ENCODE measurements around the gene UNC50. TPM values are rescaled to one million over a fixed set of nuclear protein-coding genes. Genes with fewer than 3 reads are reported as not detected.
A peak's percentile ranks its signal among the peaks of the same experiment; 100 is the strongest.

Gene UNC50
- total and polyA plus RNA-seq, 5 experiments from 2014 or later = 32.1 to 45.1 (median 41.3) TPM

GRCh38 chr2:98632351-98632750, 24.0 kb downstream of the UNC50 start:
- Mint-ChIP-seq H3K27ac (peak overlapping the region in 8 of 10 donors; percentile 12 to 92 (median 64)), H3K4me3 (no peak overlapping the region), H3K27me3 (no peaks in the 10 kb centered on the region), H3K4me1 (peaks cover 19 to 43% (median 33%) of the 10 kb centered on the region in 4 donors), H3K36me3 (peaks cover 19 to 87% (median 26%) of the 10 kb centered on the region in 3 donors), H3K9me3 (no peaks in the 10 kb centered on the region)
- no peak for ATAC-seq
- no peak for DNase-seq
- POLR2A ChIA-PET = interaction anchor here (1.4 kb wide), 2 partner anchors 11 to 16 kb away, joined by 3 read pairs; no protein-coding TSS in a partner anchor

DNA sequence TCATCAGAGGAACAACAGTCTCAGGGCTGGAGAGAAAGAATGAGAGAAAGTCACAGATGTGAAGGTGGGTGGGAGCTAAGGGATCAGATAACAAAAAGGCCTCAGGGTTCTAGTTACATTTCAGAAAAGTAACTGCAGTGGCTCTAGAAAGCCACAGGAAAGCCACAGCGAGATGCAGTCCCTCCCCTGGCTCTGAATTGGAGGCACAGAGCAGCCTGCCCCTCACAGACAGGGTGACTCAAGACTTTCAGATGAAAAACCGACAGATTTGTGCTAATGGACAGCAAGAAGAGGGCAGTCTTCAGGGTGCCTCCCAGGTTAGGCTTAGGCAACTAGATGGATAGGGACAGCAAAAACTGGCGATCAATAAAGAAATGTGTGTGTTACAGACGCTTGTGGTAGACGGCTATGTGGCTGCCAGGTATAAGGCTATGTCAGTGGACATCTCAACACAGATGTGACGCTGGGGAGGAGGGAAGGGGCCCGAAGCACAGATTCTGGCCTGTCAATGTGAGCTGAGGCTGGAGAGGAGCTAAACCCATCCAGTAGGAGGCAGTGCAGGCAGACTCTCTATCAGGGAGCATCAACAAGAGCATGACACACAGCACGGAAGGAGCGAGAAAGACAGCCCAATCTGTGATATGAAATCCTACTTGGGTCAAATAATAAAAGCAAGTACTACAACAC, 26.2 kb downstream of the UNC50 start:
- peaks cover 17 to 51% (median 43%) of the 10 kb centered on the region in 4 donors for H3K4me1 Mint-ChIP-seq
- H3K9me3 Mint-ChIP-seq = no peaks in the 10 kb centered on the region
- H3K36me3 Mint-ChIP-seq = peaks cover 19 to 84% (median 27%) of the 10 kb centered on the region in 3 donors
- ATAC-seq (peak; percentile 35 to 61), DNase-seq (peak in 6 of 10 donors; percentile 22 to 50 (median 43))
- H3K27me3 Mint-ChIP-seq = no peaks in the 10 kb centered on the region
- peak overlapping the region in 9 of 10 donors; percentile 11 to 80 (median 60) for H3K4me3 Mint-ChIP-seq
- peak overlapping the region; percentile 78 to 98 (median 92) for H3K27ac Mint-ChIP-seq
- POLR2A ChIA-PET = no interaction called here

- POLR2A ChIA-PET = interaction anchor here (1.0 kb wide), 1 partner anchor 133 kb away, joined by 4 read pairs; no protein-coding TSS in a partner anchor
- no peaks in the 10 kb centered on the region for H3K27me3 Mint-ChIP-seq
- H3K4me3 Mint-ChIP-seq = peak overlapping the region; percentile 26 to 82 (median 64)
- H3K27ac Mint-ChIP-seq = peak overlapping the region; percentile 80 to 97 (median 90)
- peaks cover 20 to 86% (median 29%) of the 10 kb centered on the region in 3 donors for H3K36me3 Mint-ChIP-seq
- peaks cover 14 to 58% (median 45%) of the 10 kb centered on the region in 4 donors for H3K4me1 Mint-ChIP-seq
- peak in 8 of 10 donors; percentile 19 to 61 (median 35) for DNase-seq
- H3K9me3 Mint-ChIP-seq = no peaks in the 10 kb centered on the region
- ATAC-seq = peak; percentile 77 to 87
Observed at GRCh38 chr2:98637401-98638147, 29.2 kb downstream of the UNC50 start.

GRCh38 chr2:98643496-98644100, 35.2 kb downstream of the UNC50 start:
- Mint-ChIP-seq H3K4me1 (peaks cover 1 to 32% (median 21%) of the 10 kb centered on the region in 4 donors), H3K27me3 (no peaks in the 10 kb centered on the region), H3K4me3 (no peak overlapping the region), H3K9me3 (no peaks in the 10 kb centered on the region), H3K36me3 (peaks cover 6 to 95% (median 9%) of the 10 kb centered on the region in 3 donors), H3K27ac (peak overlapping the region in 8 of 10 donors; percentile 9 to 75 (median 36))
- DNase-seq = no peak
- POLR2A ChIA-PET = interaction anchor here (0.6 kb wide), 1 partner anchor 10 kb away, joined by 3 read pairs; no protein-coding TSS in a partner anchor
- ATAC-seq = no peak

GRCh38 chr2:98647636-98648035, 39.2 kb downstream of the UNC50 start:
- H3K36me3 Mint-ChIP-seq = peaks cover 22 to 92% (median 31%) of the 10 kb centered on the region in 3 donors
- peaks cover 2 to 17% (median 10%) of the 10 kb centered on the region in 9 donors for H3K9me3 Mint-ChIP-seq
- peak overlapping the region in 6 of 10 donors; percentile 7 to 97 (median 68) for H3K27ac Mint-ChIP-seq

DNA sequence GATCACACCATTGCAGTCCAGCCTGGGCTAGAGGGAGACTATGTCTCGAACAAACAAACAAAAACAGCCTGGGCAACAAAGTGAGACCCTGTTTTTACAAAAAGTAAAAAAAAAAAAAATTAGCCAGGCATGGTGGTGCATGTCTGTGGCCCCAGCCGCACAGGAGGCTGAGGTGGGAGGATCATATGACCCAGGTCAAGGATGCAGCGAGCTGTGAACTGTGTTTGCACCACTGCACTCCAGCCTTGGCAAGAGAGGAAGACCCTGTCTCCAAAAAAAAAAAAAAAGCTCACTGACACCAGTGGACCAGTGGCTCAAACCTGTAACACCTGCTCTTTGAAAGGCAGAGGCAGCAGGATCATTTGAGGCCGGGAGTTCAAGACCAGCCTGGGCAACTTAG, 40.1 kb downstream of the UNC50 start:
- Mint-ChIP-seq H3K27ac (peak overlapping the region in 8 of 10 donors; percentile 11 to 99 (median 97)), H3K27me3 (no peaks in the 10 kb centered on the region), H3K4me1 (peaks cover 26 to 64% (median 54%) of the 10 kb centered on the region in 4 donors), H3K4me3 (no peak overlapping the region), H3K36me3 (peaks cover 22 to 93% (median 35%) of the 10 kb centered on the region in 3 donors), H3K9me3 (peaks cover 2 to 17% (median 10%) of the 10 kb centered on the region in 9 donors)
- POLR2A ChIA-PET = interaction anchor here (0.6 to 1.5 kb wide), 5 partner anchors 16 to 182 kb away, joined by 3 to 11 read pairs (median 8); no protein-coding TSS in a partner anchor
- ATAC-seq = no peak
- DNase-seq = no peak

More at GRCh38 chr2:98647636-98648035, 39.2 kb downstream of the UNC50 start:
- POLR2A ChIA-PET = interaction anchor here (0.6 kb wide), 1 partner anchor 183 kb away, joined by 4 read pairs; no protein-coding TSS in a partner anchor
- ATAC-seq (no peak), DNase-seq (no peak)
- no peaks in the 10 kb centered on the region for H3K27me3 Mint-ChIP-seq
- H3K4me3 Mint-ChIP-seq = no peak overlapping the region
- peaks cover 19 to 57% (median 47%) of the 10 kb centered on the region in 4 donors for H3K4me1 Mint-ChIP-seq

DNA sequence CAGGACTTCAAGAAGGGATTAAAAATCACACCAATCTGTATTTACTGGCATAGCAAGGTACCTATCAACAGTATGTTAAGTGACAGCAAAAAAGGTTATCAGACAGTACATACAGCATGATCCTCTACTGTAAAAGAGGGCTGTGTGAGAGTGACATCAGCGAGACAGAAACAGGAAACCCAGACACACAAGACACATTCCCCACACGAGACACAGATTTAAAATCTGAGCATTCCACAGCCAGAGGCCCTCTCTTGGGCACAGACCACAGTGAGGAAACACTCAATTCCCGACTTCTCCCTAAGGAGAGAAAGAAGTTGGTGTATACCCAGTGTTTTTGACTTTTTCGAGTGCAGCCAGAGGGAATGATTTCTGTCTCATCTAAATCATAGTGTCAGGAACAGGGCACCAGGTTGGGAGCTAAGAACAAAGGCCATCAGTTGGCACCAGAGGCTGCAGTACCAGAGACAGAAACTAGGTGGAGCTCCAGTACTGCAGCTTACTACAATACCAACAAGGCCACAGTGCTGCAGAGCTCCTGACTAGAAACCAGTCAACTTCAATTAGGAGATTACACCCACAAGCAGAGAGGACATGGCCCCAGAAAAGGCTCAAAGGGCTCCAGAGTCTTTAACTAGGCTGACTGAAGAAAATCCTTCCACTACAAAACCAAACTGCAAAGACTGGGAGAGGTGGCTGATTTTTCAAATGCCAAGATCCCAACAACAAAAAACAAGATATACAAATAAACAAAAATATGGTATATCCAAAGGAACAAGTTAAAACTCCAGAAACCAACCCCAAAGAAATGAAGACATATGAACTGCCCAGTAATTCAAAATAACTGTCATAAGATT, 41.0 kb downstream of the UNC50 start:
- H3K9me3 Mint-ChIP-seq = peaks cover 2 to 17% (median 10%) of the 10 kb centered on the region in 9 donors
- peak overlapping the region in 9 of 10 donors; percentile 25 to 81 (median 49) for H3K4me3 Mint-ChIP-seq
- H3K4me1 Mint-ChIP-seq = peaks cover 29 to 69% (median 59%) of the 10 kb centered on the region in 4 donors
- peaks cover 22 to 93% (median 43%) of the 10 kb centered on the region in 3 donors for H3K36me3 Mint-ChIP-seq
- no peaks in the 10 kb centered on the region for H3K27me3 Mint-ChIP-seq
- H3K27ac Mint-ChIP-seq = peak overlapping the region; percentile 85 to 99 (median 97)
- peak; percentile 61 to 92 (median 82) for DNase-seq
- POLR2A ChIA-PET = interaction anchor here (0.6 to 1.5 kb wide), 18 partner anchors 10 to 189 kb away, joined by 3 to 11 read pairs (median 4); partner anchors contain the start of gene MGAT4A
- ATAC-seq = peak; percentile 81 to 91

GRCh38 chr2:98649992-98650375, 41.6 kb downstream of the UNC50 start:
- peaks cover 29 to 73% (median 65%) of the 10 kb centered on the region in 4 donors for H3K4me1 Mint-ChIP-seq
- DNase-seq (no peak), ATAC-seq (no peak)
- H3K27me3 Mint-ChIP-seq = no peaks in the 10 kb centered on the region
- H3K36me3 Mint-ChIP-seq = peaks cover 22 to 93% (median 49%) of the 10 kb centered on the region in 3 donors
- POLR2A ChIA-PET = interaction anchor here (0.6 to 1.5 kb wide), 16 partner anchors 10 to 188 kb away, joined by 3 to 11 read pairs (median 4); partner anchors contain the start of gene MGAT4A
- peaks cover 2 to 17% (median 10%) of the 10 kb centered on the region in 9 donors for H3K9me3 Mint-ChIP-seq
- H3K27ac Mint-ChIP-seq = peak overlapping the region; percentile 85 to 99 (median 97)
- peak overlapping the region in 8 of 10 donors; percentile 34 to 81 (median 50) for H3K4me3 Mint-ChIP-seq

DNA sequence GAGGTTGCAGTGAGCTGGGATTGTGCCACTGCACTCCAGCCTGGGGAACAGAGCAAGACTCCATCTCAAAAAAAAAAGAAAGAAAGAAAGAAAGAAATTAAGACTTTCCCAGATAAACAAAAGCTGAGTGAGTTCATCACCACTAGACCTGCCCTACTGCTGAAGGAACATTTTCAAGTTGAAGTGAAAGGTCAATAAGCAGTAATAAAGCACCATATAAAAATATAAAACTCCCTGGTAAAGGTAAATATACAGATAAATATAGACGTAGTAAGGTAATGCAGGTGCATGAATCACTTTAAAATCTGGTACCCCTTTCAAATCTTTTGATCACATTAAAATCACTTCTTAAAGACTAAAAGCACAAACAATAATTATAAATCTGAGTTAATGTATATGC, 42.6 kb downstream of the UNC50 start:
- peak overlapping the region in 9 of 10 donors; percentile 35 to 86 (median 64) for H3K4me3 Mint-ChIP-seq
- ATAC-seq = no peak
- POLR2A ChIA-PET = interaction anchor here (0.6 to 1.0 kb wide), 3 partner anchors 23 to 80 kb away, joined by 3 to 6 read pairs (median 6); partner anchors contain the start of gene MGAT4A

GRCh38 chr2:98654699-98655495, 46.5 kb downstream of the UNC50 start:
- H3K27me3 Mint-ChIP-seq = no peaks in the 10 kb centered on the region
- peak overlapping the region; percentile 94 to 99 (median 97) for H3K27ac Mint-ChIP-seq
- H3K4me1 Mint-ChIP-seq = peaks cover 34 to 87% (median 82%) of the 10 kb centered on the region in 4 donors
- DNase-seq (peak; percentile 28 to 87 (median 68)), ATAC-seq (peak; percentile 73)
- H3K9me3 Mint-ChIP-seq = peaks cover 0 to 12% (median 5%) of the 10 kb centered on the region in 9 donors
- H3K36me3 Mint-ChIP-seq = peaks cover 16 to 69% (median 60%) of the 10 kb centered on the region in 3 donors
- POLR2A ChIA-PET = interaction anchor here (1.4 to 13.6 kb wide), 5 partner anchors 47 to 167 kb away, joined by 3 to 248 read pairs (median 4); partner anchors contain the start of gene MGAT4A
- H3K4me3 Mint-ChIP-seq = peak overlapping the region; percentile 40 to 86 (median 66)

More for the DNA sequence above, 42.6 kb downstream of the UNC50 start:
- peaks cover 31 to 77% (median 69%) of the 10 kb centered on the region in 4 donors for H3K4me1 Mint-ChIP-seq
- no peaks in the 10 kb centered on the region for H3K27me3 Mint-ChIP-seq
- no peak for DNase-seq
- H3K27ac Mint-ChIP-seq = peak overlapping the region; percentile 89 to 99 (median 97)
- H3K36me3 Mint-ChIP-seq = peaks cover 22 to 91% (median 57%) of the 10 kb centered on the region in 3 donors
- peaks cover 2 to 17% (median 10%) of the 10 kb centered on the region in 9 donors for H3K9me3 Mint-ChIP-seq

Data from naive thymus-derived CD8-positive, alpha-beta T cell (primary cell).